GM12873 (cell line): ENCODE data around the gene METTL21C.

Experiments
- TF ChIP-seq, protein P1 (sequence below): IDR thresholded peaks from 2 replicates; pipeline ENCODE4 v1.5.1; 2012; ENCODE audit warnings: low read depth, mild to moderate bottlenecking, moderate library complexity, low read length, control low read depth; ENCODE audit not compliant: insufficient read depth; ENCODE audit errors: missing control alignments

METTL21C gene

DNA sequence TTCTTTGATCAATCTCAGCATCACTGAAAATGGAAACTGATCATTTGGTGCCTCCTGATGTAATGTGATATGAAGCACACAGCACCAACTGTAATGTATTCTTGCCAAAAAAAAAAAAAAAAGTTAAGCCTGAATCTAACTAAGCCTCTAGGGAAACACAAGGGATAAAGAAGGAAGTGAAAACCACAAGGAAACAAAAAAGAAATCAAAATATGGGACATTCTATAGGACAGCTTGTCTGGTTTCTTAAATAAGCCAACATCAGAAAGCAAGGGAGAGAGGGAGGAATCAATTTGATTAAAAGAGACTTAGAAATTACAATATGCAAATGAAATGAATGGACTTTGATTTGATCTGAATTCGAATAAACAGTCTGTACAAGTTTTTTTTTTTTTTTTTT, 20.6 kb upstream of the METTL21C start:
- TF ChIP-seq, protein P1, sequence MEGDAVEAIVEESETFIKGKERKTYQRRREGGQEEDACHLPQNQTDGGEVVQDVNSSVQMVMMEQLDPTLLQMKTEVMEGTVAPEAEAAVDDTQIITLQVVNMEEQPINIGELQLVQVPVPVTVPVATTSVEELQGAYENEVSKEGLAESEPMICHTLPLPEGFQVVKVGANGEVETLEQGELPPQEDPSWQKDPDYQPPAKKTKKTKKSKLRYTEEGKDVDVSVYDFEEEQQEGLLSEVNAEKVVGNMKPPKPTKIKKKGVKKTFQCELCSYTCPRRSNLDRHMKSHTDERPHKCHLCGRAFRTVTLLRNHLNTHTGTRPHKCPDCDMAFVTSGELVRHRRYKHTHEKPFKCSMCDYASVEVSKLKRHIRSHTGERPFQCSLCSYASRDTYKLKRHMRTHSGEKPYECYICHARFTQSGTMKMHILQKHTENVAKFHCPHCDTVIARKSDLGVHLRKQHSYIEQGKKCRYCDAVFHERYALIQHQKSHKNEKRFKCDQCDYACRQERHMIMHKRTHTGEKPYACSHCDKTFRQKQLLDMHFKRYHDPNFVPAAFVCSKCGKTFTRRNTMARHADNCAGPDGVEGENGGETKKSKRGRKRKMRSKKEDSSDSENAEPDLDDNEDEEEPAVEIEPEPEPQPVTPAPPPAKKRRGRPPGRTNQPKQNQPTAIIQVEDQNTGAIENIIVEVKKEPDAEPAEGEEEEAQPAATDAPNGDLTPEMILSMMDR: no peak

DNA sequence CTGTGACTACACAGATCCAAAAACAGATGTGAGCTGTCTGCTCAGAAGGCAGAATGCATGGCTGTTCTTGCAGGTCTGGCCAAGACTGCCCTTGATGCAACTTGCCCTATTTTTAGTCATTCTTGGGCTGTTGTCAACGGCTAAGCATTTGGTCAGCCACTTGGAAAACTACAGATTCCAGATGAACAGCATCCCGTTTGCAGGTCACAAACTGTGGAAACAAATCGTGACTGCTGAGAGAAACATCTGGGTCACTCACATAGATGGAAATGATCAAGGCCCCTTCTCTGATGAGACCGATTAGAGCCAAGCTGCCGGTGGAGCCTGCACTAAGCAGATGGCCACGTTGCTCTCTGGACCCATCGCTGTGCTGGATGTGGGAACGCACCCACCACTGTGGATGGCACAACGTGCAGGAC, 15.4 kb upstream of the METTL21C start:
- TF ChIP-seq, protein P1: no peak

DNA sequence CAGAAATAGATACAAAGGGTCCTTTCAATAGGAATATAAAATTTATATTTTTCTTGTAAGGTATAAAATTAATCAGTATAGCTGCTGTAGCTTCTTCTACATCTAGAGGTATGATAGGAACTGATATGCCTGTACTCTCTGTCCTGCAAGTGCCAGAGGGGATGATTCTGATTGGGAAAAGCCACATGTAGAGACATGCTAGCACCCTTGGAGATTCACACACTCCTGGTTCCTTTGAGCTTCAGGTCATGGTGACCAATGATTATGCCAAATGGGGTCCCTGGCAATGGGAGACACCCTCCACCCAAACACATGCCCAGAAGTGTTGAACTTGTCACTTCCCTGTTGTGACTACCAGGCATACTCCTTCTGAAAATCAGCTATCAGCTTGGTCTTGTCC, 14.7 kb upstream of the METTL21C start:
- TF ChIP-seq, protein P1: no peak

DNA sequence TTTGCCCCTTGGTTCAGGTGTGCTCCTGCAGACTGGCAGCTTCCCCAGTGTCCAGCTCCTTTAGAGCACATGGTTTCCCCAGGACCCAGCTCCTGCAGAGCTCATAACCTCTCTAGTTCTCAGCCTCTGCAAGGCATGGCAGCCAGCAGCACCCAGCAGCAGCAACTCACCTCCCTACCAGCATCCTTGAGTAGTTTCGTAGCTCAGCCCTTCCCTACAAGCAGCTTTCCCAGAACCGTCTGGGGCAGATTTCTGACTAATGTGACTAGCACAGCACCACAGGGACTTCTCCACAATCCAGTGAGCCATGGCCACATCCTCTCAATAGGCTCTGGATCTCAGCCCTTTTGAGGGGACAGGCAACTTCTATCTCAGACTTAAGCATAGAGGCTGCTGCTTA, 14.1 kb upstream of the METTL21C start:
- TF ChIP-seq, protein P1: no peak

DNA sequence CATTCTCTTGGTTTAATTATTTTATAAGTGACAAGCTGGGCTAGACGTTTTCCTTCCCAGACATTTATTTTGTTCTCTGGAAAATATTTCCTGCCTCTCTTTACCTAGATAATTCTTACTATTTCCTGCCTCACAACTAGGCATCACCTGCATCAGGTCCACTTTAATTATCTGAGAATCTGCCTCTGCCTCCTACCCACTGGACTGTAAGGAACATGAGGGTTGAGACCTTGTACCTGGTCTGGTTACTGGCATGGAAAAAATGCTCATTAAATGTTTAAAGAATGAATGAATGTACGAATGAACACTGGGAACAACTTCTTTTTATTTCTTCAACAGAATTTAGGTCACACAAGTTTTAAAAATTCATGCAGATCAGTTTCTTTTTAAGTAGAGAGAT, 13.4 kb upstream of the METTL21C start:
- TF ChIP-seq, protein P1: no peak

DNA sequence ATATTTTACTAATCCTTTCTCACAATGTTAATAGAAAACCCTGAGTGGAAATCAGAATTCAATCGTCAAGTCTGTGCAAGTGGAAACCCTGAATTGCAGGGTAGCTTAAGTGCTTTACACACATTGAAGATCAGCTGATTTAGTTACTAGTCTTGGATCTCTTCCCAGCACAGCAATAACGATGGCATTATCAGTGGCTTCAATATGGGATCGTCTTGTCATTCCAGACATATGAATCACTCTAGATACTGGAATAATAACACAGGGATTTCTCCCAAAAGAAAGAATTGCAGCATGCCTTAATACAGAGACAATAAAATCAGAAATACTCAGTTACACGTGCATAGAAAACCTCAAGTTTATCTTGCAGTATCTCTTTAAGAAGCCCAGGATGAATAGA, 12.6 kb upstream of the METTL21C start:
- TF ChIP-seq, protein P1: no peak

DNA sequence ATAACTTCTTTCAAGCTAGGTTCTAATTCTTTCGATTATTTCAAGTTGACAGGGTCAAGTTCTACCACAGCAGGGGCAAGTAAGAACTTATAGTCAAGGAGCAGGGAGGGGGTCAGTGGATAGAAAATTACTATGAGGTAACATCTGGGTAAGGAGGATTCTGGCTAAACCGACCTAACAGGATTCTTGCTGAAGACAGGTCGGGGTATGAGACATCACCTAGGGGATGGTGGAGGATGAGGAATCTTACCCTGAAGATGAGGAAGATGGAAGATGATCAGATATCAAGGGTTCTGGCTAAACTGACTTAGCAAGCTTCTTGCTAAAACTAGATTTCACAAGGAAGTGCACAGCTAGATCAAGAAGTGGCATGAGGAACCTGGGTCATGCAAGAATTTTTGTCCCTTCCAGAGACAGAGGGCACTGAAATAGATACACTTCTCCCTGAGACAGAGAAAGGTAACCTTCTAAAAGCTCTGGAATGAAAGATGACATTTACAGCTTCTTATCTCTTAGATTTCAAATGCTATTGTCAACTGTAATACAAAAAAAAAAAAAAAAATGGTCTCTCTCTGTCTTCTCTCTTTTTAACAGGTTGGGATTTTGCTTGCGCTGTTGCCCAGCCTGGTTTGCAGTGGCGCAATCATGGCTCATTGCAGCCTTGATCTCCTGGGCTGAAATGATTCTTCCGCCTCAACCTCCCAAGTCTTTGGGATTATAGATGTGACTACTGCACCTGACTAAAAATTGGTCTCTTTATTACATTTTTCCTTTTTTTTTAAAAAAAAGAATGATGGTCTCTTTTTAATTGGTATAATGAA, 9.6 kb upstream of the METTL21C start:
- TF ChIP-seq, protein P1: no peak
